Measurements from ENCODE around the gene SMYD3.

GRCh38 chr1:245779797-245780755 is 727.0 kb downstream of the SMYD3 start:
- TF ChIP-seq, protein P1, sequence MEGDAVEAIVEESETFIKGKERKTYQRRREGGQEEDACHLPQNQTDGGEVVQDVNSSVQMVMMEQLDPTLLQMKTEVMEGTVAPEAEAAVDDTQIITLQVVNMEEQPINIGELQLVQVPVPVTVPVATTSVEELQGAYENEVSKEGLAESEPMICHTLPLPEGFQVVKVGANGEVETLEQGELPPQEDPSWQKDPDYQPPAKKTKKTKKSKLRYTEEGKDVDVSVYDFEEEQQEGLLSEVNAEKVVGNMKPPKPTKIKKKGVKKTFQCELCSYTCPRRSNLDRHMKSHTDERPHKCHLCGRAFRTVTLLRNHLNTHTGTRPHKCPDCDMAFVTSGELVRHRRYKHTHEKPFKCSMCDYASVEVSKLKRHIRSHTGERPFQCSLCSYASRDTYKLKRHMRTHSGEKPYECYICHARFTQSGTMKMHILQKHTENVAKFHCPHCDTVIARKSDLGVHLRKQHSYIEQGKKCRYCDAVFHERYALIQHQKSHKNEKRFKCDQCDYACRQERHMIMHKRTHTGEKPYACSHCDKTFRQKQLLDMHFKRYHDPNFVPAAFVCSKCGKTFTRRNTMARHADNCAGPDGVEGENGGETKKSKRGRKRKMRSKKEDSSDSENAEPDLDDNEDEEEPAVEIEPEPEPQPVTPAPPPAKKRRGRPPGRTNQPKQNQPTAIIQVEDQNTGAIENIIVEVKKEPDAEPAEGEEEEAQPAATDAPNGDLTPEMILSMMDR (IDR thresholded peaks at IDR 0.05; ENCODE audit: insufficient read depth, low read length), result no peak
- TF ChIP-seq POLR2AphosphoS5 (IDR thresholded peaks at IDR 0.05; ENCODE audit: low read depth) (no peak), GABPA (IDR thresholded peaks at IDR 0.05; ENCODE audit: low read depth) (no peak)
- TF ChIP-seq, protein P2, sequence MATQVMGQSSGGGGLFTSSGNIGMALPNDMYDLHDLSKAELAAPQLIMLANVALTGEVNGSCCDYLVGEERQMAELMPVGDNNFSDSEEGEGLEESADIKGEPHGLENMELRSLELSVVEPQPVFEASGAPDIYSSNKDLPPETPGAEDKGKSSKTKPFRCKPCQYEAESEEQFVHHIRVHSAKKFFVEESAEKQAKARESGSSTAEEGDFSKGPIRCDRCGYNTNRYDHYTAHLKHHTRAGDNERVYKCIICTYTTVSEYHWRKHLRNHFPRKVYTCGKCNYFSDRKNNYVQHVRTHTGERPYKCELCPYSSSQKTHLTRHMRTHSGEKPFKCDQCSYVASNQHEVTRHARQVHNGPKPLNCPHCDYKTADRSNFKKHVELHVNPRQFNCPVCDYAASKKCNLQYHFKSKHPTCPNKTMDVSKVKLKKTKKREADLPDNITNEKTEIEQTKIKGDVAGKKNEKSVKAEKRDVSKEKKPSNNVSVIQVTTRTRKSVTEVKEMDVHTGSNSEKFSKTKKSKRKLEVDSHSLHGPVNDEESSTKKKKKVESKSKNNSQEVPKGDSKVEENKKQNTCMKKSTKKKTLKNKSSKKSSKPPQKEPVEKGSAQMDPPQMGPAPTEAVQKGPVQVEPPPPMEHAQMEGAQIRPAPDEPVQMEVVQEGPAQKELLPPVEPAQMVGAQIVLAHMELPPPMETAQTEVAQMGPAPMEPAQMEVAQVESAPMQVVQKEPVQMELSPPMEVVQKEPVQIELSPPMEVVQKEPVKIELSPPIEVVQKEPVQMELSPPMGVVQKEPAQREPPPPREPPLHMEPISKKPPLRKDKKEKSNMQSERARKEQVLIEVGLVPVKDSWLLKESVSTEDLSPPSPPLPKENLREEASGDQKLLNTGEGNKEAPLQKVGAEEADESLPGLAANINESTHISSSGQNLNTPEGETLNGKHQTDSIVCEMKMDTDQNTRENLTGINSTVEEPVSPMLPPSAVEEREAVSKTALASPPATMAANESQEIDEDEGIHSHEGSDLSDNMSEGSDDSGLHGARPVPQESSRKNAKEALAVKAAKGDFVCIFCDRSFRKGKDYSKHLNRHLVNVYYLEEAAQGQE (IDR thresholded peaks at IDR 0.05; ENCODE audit: insufficient replicate concordance, low read depth), result no peak
